ENCODE results near the gene PDZK1IP1.
A peak's percentile ranks its signal among the peaks of the same experiment; 100 is the strongest.
"Not testable (repeated sequence)": the region's sequence is repeated elsewhere in the genome, so short reads cannot be mapped to it uniquely, and the experiment has no call there.

The PDZK1IP1 gene

GRCh38 chr1:47195981-47196380, 6.1 kb upstream of the PDZK1IP1 start:
- not testable (repeated sequence) for DNase-seq

DNA sequence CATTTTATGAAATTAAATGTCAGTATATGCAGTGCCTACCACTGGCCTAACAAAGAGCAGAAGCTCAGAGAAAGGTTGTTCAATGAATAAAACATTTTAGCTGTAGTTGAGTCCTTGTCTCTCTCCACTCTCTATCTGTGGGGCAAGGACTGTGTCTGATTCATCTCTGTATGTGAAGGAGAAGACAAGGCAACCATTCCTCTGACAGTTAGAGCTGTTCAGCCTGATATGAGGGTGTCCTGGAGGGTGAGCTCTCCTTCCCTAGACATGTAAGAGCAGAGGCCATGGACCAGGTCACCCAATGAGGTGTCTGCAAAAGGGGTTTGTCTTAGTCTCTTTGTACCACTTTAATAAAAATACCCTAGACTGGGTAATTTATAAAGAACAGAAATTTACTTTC, 4.5 kb upstream of the PDZK1IP1 start:
- DNase-seq, result no peak

DNA sequence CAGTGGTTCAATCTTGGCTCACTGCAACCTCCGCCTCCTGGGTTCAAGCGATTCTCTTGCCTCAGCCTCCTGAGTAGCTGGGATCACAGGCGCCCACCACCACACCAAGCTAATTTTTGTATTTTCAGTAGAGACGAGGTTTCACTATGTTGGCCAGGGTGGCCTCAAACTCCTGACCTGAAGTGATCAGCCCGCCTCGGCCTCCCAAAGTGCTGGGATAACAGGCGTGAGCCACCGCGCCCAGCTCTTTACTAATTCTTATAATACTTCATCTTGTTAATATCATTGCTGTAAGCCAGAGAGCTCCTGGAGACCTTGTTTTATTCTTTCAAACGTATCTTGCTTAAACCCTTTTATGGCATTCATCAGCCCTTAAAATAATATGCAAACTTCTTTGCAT, 3.7 kb upstream of the PDZK1IP1 start:
- not testable (repeated sequence) for DNase-seq

- peak in 1 of 2 experiments; percentile 22 for DNase-seq
These were observed 2.9 kb upstream of the PDZK1IP1 start for GRCh38 chr1:47192458-47193384.

DNA sequence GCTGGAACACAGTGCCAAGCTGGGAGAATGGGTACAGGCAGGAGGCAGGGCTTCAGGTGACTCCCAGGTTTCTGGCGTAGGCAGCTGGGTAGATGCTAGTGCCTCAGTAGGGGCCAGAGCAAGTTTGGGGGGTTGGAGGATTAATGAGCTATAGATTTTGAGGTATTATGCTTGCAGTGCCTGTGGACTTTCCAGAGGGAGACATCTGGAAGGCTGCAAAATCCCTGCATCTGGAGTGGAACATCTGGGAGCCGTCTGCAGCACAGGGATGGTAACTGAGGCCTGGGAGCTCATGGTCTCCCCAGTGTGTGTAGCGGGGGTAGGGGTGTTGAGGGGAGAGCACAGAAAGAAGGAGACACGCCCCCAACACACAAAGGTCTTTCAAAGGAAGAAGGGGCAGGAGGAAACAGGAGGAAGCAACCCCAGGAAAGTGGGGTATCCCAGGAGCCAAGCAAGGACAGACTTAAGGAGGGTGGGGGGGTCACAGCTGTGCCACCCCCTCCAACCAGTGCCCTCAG, 2.2 kb upstream of the PDZK1IP1 start:
- no peak for DNase-seq

GRCh38 chr1:47190857-47191256, 1.0 kb upstream of the PDZK1IP1 start:
- DNase-seq, result no peak

DNA sequence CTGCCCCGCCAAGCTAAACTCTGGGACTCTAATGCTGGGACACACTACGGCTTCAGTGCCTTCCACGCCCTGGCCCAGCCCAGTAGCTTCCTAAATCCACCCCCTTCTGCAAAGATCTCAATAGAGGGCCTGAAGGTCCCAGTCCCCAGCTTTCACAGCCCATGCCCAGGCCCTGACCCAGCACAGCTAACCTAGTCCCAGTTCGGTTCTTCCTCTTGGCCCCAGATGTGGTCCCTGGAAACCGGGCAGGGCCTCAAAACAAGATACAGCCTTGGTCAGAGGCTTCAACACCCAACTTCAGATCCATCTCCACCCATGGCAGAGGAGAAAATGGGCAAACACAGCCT, 646 bp upstream of the PDZK1IP1 start:
- no peak for DNase-seq

DNA sequence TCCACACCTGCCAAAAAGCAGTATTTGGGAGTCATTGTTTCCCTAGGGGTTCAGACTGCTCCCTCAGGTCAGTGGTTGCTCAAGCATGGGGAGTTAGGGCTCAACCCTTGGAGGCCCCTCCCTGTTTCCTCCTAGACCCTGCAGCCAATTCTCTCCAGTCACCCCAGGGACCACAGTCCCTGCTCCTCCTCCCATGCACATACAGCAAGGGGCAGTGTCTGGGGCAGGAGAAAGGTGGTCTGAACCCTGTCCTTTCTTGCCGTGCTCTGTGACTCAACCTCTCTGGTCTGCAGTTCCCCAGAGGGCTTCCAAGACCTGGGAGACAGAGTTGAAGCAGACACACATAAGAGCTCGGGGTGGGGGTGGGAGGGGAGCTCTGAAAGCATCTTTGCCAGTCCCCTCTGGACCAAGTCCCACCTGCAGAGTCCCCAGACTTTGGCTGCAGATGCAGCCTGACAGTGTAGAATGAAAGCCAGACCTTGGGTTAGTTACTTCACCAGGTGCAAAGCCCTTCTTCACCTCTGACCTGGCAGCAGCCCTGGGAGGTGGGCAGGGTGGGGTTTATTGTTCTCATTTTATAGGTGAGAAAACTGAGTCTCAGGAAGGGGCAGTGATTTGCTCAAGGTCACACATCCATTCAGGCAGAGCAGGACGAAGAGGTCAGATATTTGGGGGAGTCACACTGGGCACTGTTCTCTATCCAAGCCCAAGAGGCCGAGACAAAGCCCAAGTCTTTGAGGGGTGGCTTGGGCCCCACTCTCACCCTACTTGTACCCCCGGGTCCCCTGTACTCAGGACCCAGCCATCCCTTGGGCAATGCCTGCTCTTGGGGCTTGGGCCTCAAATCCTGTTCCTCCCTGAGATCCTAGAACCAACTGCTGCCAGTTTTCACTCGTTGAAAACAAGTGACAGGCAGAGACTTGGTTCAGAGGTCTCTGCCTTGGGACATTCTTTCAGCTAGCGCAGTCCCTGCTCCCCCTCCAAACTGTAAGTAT, 748 bp downstream of the PDZK1IP1 start:
- no peak for DNase-seq

DNA sequence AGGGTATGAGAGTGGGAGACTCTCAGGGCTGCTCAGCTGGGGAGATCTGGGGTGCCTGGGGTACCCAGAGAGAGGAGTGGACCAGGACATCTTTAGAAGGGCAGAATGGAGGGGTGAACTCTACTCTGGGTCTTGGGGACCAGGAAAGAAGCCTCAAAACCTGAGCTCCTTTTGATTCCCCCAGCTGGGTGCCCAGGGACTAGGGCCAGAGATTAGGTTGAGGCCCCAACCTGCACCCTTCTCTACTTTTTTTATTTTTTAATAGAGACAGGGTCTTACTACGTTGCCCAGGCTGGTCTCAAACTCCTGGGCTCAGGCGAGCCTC, 1.9 kb downstream of the PDZK1IP1 start:
- DNase-seq, result no peak

DNA sequence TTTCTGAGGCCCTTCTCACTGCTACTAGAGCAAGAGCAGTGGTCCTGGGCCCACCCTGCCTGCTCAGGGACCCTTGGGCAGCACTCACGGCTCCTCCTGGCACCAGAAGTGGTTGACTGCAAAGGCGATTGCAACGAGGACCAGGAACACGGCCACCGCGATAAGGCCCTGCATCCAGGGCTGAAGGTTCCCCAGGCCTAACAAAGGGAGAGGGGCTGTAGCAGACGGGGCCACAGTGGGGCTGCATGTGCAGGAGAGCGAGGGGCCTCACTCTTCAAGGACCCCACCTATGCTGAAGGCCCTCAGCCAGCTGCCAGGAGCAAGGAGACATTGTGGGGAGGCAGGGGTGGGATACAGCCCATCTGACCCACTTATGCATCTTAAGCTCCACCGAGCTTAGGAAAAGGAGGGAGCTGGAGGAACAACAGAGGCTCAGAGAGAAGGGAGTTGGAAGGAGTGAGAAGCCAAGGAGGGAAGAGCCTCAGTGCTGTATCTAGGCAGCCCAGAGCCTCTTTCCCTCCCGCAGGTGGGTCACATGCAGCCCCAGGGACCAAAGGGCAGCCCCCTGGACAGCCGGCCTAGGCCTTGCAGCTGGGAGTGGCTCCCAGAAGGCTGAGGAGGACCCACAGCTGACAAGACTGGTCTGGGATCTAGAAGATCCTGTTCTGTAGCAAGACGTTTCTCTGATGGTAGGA, 2.5 kb downstream of the PDZK1IP1 start:
- DNase-seq, result no peak

DNA sequence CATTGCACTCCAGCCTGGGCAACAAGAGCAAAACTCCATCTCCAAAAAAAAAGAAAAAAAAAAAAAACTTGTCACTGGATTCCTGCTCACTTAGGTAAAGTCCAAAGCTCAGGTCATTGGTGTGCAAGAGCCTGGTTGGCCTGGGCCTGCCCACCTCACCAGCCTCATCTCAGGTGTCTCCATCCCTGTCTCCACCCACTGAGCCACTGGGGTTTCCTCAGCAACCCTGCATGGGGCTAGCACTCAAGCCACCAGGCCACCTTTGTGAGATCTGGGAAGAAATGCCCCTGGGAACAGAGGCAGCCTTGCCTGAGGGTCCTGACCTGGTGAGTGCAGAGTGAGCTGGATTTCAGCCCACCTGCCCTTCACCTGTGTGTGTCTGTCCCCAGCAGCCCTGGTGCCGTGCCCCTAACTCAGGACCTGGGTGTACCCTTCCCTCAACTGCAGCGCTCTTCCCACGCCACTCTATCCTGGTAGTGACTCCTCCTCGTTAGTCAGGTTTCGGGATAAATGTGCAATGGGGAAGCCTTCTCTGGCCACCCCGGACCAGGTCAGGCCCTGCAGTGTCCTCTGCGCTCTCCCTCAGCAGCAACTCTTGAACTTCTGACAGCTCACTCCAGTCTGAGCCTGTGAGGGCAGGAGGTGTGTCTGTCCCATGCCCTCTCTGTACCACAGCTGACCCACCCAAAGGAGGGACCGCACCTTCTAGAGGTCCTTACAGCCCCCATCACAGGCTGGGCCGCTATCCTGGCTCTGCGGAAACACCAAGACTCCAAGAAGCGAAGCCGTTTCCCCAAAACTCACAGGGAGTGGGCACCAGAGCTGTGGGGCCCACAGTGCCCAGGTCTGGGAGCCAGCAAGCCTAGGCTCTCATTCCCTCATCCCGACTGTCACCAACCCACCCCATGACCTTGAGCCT, 3.3 kb downstream of the PDZK1IP1 start:
- no peak for DNase-seq

- no peak for DNase-seq
These were observed 4.8 kb downstream of the PDZK1IP1 start for GRCh38 chr1:47184822-47185677.

DNA sequence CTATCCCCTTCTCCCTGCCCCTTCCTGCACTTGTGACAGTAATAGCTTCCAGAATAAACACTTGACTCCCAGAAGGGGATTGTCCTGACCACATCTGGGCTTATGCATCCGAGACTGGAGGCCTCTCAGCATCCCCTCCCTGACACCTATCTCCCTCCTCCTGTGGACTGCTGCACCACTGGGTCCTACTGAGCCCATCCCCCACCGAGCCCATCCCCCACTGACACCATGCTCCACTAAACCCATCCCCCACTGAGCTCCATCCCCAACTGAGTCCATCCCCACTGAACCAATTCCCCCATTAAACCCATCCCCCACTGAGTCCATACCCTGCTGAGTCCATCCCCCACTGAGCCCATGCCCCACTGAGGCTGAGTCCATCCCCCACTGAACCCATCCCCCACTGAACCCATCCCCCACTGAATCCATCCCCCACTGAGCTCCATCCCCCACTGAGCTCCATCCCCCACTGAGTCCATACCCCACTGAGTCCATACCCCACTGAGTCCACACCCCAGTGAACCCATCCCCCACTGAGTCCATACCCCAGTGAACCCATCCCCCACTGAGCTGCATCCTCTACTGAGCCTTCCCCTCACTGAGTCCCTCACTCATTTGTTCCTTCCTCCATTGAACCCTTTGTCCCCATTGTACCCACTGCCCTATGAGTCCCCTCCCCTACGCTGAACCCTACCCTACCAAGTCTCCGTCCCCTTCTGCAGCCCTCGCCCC, 5.6 kb downstream of the PDZK1IP1 start:
- DNase-seq, result no peak

- DNase-seq, result no peak
These were observed 6.3 kb downstream of the PDZK1IP1 start for GRCh38 chr1:47183308-47184089.

GRCh38 chr1:47182676-47183235, 7.1 kb downstream of the PDZK1IP1 start:
- no peak for DNase-seq

- DNase-seq, result no peak
These were observed 7.7 kb downstream of the PDZK1IP1 start for GRCh38 chr1:47181955-47182675.

GRCh38 chr1:47181095-47181954, 8.5 kb downstream of the PDZK1IP1 start:
- DNase-seq, result no peak
